Measurements from ENCODE around the gene SLC43A2.

- TF ChIP-seq CTCF (IDR thresholded peaks at IDR 0.05) (no peak), POLR2A (IDR thresholded peaks at IDR 0.05) (no peak)
Measured at GRCh38 chr17:1541367-1541904, 87.2 kb downstream of the SLC43A2 start.

Data from Peyer's patch (tissue), 4 donors.